ENCODE results near the gene SLC38A6. TPM values are rescaled to one million over a fixed set of nuclear protein-coding genes. Genes with fewer than 3 reads are reported as not detected.
"Not testable (repeated sequence)": the region's sequence is repeated elsewhere in the genome, so short reads cannot be mapped to it uniquely, and the experiment has no call there.

The SLC38A6 gene
- polyA plus RNA-seq, 3 donors: 2.7 to 11.8 (median 6.4) TPM

GRCh38 chr14:61090432-61091216 is 109.6 kb downstream of the SLC38A6 start:
- 72 to 82% (median 73%) methylated on average over 7 of the region's 7 CpGs for WGBS, 3 donors
- H3K27ac ChIP-seq (ENCODE audit: low read depth, low read length): no peak overlapping the region

DNA sequence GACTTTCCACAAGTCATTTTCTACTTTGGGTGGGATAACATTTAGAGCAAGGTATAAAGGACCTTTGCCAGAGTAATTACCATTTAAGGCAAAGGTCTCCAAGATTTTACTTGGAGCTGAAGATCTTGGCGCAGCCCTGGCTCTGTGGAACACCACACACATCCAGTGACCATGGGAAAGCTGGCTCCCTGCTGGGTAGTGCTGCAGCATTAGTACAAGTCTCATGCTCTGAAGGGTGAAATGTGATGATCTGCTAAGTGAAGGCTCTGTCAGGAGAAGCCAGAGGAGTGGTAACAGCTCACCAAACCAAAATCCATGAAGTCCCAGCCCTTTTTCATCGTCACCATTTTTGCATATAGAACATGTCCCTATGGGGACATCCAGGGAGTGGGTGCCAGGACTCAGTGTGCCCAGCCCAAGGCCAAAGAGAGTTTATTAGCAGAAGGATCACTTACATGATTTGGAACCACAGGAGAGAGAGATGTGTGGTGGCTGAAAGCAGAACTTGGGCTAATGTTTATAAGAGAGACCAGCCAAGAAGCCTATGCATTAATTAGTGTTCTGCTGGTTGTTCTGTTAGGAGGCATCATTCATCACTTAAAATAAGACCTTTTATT is 110.7 kb downstream of the SLC38A6 start:
- WGBS, 3 donors: 44 to 87% (median 79%) methylated on average over 2 of the region's 2 CpGs
- H3K27ac ChIP-seq (ENCODE audit: low read depth, low read length): no peak overlapping the region

DNA sequence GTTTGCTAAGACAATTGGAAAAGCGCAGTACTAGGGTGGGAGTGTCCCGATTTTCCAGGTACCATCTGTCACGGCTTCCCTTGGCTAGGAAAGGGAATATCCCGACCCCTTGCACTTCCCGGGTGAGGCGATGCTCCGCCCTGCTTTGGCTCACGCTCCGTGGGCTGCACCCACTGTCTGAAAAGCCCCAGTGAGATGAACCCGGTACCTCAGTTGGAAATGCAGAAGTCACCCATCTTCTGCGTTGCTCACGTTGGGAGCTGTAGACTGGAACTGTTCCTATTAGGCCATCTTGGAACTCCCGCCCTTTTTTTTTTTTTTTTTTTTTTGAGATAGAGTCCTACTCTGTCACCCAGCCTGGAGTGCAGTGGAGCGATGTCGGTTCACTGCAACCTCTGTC is 117.1 kb downstream of the SLC38A6 start:
- WGBS, 3 donors: 90 to 95% (median 94%) methylated on average over 13 to 15 of the region's 15 CpGs
- H3K27ac ChIP-seq (ENCODE audit: low read depth, low read length): not testable (repeated sequence)

- H3K27ac ChIP-seq (ENCODE audit: low read depth, low read length): no peak overlapping the region
These were observed 117.7 kb downstream of the SLC38A6 start for GRCh38 chr14:61098721-61099120.

GRCh38 chr14:61099216-61099835 is 118.3 kb downstream of the SLC38A6 start:
- H3K27ac ChIP-seq (ENCODE audit: low read depth, low read length): no peak overlapping the region
- 57 to 83% (median 61%) methylated on average over 4 of the region's 4 CpGs for WGBS, 3 donors

- WGBS, 3 donors: 12 to 44% (median 21%) methylated on average over 4 of the region's 4 CpGs
- no peak overlapping the region for H3K27ac ChIP-seq (ENCODE audit: low read depth, low read length)
These were observed 120.9 kb downstream of the SLC38A6 start for GRCh38 chr14:61101803-61102548.

Other genes starting within 250 kb of the SLC38A6 start
- 10 to 100 TPM; 10.6 to 28.0 (median 27.5) TPM for gene MNAT1, start 246.5 kb upstream of the SLC38A6 start, polyA plus RNA-seq
- 1 to 10 TPM; 4.3 to 9.7 (median 6.0) TPM for gene TRMT5, start 166 bp upstream of the SLC38A6 start, polyA plus RNA-seq